GM18502 (cell line): ENCODE results near the gene DKK3.

Experiments used
- ATAC-seq: cut with Tn5 transposase; IDR thresholded peaks from one replicate; pipeline ENCODE4 v1.9.1; 2021; ENCODE audit warnings: mild to moderate bottlenecking; ENCODE audit not compliant: unreplicated experiment, poor library complexity

The DKK3 gene

GRCh38 chr11:12031856-12032544, 23.6 kb upstream of the DKK3 start:
- ATAC-seq: no peak

DNA sequence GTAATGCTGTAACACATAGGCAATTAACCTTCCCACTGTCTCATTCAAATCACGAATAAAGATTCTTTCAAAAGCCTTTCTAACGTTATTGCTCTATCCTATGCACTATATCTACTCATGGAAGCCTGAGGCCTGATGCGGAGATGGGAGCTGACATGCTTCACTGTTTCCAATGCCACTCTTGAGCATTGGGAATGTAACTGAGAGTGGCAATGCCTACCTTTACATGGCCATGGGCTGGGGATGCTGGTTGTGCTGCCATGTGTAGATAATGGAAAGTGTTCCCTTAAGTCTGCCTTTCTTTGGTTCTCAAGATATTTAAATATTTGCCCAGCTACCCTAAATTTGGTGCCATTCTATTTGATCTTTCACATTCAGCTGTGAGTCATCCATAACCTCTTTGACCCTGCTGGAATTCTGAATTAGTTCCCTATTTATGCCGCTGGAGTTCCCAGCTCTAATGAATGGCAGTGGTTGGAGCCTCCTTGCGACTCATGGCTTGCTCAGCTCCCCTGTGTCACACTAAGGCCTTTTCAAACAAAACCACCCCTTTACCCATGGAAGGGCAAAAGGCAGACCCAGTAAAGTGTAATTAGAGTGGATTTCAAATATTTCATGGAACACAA, 21.4 kb upstream of the DKK3 start:
- ATAC-seq: no peak

GRCh38 chr11:12029119-12029518, 20.7 kb upstream of the DKK3 start:
- ATAC-seq: no peak

GRCh38 chr11:12028303-12028702, 19.9 kb upstream of the DKK3 start:
- no peak for ATAC-seq

GRCh38 chr11:12026331-12027211, 18.1 kb upstream of the DKK3 start:
- ATAC-seq: peak; percentile 55

- no peak for ATAC-seq
These were observed 16.0 kb upstream of the DKK3 start for GRCh38 chr11:12024254-12024926.

DNA sequence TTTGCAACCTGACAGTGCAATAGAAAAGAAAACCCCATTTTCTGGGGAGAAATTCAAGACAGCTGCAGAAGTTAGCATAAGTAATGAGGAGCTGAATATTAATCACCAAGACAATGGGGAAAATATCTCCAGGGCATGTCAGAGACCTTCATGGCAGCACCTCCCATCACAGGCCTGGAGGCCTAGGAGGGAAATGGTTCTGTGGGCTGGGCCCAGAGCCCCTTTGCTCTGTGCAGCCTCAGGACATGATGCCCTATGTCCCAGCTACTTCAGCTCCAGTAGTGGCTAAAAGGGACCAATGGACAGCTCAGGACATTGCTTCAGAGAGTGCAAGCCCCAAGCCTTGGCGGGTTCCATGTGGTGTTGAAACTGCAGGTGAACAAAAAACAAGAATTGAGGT, 14.6 kb upstream of the DKK3 start:
- no peak for ATAC-seq

- no peak for ATAC-seq
These were observed 12.1 kb upstream of the DKK3 start for GRCh38 chr11:12020546-12020945.

DNA sequence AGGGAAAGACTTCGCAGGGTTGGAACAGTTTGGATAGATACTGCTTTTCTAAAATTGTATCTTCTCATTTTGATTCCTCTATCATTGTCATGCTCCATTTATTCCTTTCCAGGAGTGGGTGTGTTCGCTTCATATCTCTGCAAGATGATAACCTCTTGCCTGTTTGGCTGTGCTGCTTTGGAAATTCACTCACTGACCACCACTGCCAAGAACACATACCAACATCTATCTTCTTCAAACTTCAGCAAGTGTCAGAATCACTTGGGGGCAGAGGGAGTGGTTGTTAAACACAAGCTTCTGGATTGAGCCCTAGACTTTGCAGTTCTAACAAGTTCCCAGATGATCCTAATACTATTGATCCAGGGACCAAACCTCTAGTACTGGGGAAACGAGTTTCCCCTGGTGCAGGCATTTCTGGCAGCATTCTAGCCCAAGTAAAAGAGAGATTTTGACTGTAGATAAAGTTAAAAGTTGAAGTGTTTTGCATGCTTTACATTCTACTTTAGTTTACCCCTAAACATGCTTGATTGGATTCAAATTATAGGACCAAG, 11.5 kb upstream of the DKK3 start:
- ATAC-seq: no peak

DNA sequence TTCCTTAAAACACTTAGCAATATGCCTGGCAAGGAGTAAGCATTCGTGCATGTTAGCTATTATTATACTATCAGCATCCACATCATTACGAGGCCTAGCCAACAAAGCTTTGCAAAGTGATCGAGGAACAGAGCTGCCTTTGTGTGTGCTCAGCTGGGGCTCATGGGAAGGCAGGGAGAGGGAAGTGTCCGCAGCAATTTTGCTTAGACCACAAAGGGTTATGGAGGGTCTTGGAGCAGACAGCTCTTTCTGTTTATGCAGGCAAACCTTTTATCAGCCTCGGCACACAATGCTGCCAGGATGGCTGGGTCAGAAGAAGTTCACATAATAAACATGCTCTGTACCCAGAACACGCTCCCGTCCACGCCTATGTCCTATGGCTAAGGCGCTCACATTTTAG, 10.9 kb upstream of the DKK3 start:
- ATAC-seq: no peak

DNA sequence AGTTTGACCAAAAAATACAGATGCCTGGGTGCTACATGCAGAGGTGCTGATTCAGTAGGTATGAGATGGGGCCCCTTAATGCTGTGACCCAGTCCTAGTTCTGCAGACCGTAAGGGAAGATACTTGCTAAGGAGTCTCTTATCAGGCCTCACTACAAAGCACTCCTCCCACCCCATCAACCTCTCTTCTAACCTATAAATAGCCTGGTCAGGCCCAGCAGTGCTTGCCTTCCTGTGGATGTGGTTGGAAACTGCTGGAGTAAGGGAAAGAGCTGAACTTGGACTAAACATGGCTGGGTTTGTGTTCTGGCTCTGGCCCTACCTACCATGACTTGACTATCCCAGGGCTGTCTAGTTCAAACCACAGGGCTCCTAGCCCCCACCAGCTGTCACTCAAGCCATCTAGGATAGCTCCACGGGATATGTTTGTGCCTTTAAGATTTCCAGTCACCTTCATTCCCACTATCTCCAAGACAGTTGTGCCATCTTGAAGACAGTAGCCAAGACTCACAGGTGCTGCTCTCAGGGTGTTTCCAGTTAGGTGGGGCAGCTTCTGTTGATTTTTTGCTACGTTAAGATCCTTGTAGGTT, 9.5 kb upstream of the DKK3 start:
- ATAC-seq: no peak

- ATAC-seq: no peak
These were observed 8.8 kb upstream of the DKK3 start for GRCh38 chr11:12017243-12017678.

DNA sequence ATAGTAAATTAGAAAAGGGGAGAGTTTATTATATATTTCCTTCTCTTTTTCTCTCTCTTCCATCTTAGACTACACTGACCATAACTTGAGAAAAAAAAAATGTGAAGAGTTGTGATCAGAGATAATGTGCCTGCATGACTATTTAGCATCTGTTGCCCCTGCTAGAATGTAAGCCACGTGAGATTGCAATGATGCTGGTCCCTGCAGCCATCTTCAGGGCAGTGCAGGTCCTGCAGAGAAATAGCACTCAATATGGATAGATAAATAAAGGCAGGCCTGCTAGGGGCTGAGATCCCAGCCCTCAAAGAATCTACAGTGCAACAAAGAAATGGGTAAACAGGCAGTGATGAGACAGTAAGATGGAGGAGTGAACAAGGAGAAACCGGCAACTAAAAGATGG, 7.8 kb upstream of the DKK3 start:
- ATAC-seq: no peak

GRCh38 chr11:12015486-12015885, 7.1 kb upstream of the DKK3 start:
- ATAC-seq: no peak

GRCh38 chr11:12013781-12014180, 5.4 kb upstream of the DKK3 start:
- no peak for ATAC-seq

- no peak for ATAC-seq
These were observed 1.3 kb upstream of the DKK3 start for GRCh38 chr11:12009617-12010321.

DNA sequence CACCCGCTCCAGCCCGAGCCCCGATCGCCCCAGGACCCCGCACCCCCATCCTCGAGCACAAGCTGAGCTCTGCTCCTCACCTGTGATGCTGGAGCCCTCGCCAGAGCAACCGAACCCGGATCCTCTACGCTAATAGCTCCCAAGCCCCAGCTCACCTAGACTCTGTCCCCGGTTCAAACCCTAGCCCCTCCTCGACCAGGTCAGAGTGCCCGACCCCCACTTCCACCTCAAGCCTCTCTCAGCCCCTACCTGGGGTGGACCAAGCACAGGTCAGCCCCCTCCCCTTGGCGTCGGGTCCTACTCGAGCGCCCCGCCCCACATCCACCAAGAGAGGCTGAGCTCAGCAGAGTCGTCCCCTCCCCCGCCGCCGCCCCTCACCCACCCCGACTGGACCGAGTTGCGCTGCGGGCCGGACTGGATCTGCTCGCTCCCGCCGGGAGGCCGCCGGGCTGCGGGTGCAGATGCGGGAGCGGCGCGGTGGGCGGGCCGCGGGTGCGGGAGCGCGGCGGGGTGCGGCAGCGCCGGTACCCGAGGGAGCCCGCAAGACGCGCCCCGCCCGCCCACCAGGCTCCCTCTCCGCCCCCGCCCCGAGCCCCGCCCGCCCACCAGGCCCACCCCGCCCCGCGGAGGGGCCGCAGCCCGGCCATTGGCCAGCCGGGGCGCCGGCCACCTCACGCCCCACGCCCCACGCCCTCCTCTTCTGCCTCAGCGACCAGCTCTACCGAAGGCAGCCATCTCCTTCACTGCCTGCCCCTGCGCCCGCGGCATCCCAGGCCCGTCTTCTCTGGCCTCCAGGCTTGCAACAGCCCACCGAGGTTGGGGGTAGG, 577 bp upstream of the DKK3 start:
- ATAC-seq: no peak

- ATAC-seq: no peak
These were observed 1.2 kb downstream of the DKK3 start for GRCh38 chr11:12007230-12007593.
